Esophagus squamous epithelium (tissue), 4 donors: ENCODE results near the gene MYH7.

Experiments
- CTCF ChIP-seq, 6 experiments: fragments of 450-650 bp in 4 of 6; fragments of 200-600 bp in 2 of 6; sonication (generic) in 2 of 6; IDR thresholded peaks; one replicate each; pipeline ENCODE4 v1.5.1; 2016 to 2019; ENCODE audit warnings: antibody characterized with exemption in 6 of 6, mild to moderate bottlenecking in 4 of 6, moderate library complexity in 4 of 6
- POLR2A ChIP-seq, 4 donors: fragments of 450-650 bp; IDR thresholded peaks; one replicate each; pipeline ENCODE4 v1.6.1; 2017; ENCODE audit warnings: antibody characterized with exemption in 4 of 4, mild to moderate bottlenecking in 4 of 4, moderate library complexity in 3 of 4

- TF ChIP-seq POLR2A (IDR thresholded peaks at IDR 0.05) (no peak), CTCF (IDR thresholded peaks at IDR 0.05) (no peak)
Observed at GRCh38 chr14:23413681-23414080, 21.8 kb downstream of the MYH7 start.
